Endothelial cell of umbilical vein (primary cell): Measurements from ENCODE around the gene WWC1.

Experiments used
- CTCF ChIP-seq, 2 donors: IDR thresholded peaks; 1 replicate in 1 of 2; 2 replicates in 1 of 2; pipeline ENCODE4 v1.5.1; 2011; ENCODE audit warnings: low read length in 2 of 2, mild to moderate bottlenecking in 2 of 2, moderate library complexity in 2 of 2, control low read depth in 1 of 2, inconsistent platforms in 1 of 2, low read depth in 1 of 2; ENCODE audit not compliant: insufficient read depth in 1 of 2; ENCODE audit errors: extremely low read depth in 1 of 2
- EZH2 ChIP-seq: IDR thresholded peaks from 2 replicates; pipeline ENCODE4 v1.6.1; 2012; ENCODE audit warnings: borderline replicate concordance, low read depth, mild to moderate bottlenecking, moderate library complexity, low read length, inconsistent platforms; ENCODE audit not compliant: severe bottlenecking
- MAX ChIP-seq: IDR thresholded peaks from 2 replicates; pipeline ENCODE4 v1.6.1; 2011; ENCODE audit not compliant: insufficient read depth, insufficient read length
- MYC ChIP-seq: IDR thresholded peaks from one replicate; pipeline ENCODE4 v1.6.1; 2011; ENCODE audit warnings: mild to moderate bottlenecking, low read depth, low read length
- POLR2A ChIP-seq: IDR thresholded peaks from 2 replicates; pipeline ENCODE4 v1.6.1; 2012; ENCODE audit warnings: low read depth, mild to moderate bottlenecking, control low read depth, low read length
- POLR2AphosphoS5 ChIP-seq: IDR thresholded peaks from 2 replicates; pipeline ENCODE4 v1.6.1; 2012; ENCODE audit warnings: low read depth, mild to moderate bottlenecking, control low read depth, low read length, moderate library complexity; ENCODE audit not compliant: insufficient read depth

DNA sequence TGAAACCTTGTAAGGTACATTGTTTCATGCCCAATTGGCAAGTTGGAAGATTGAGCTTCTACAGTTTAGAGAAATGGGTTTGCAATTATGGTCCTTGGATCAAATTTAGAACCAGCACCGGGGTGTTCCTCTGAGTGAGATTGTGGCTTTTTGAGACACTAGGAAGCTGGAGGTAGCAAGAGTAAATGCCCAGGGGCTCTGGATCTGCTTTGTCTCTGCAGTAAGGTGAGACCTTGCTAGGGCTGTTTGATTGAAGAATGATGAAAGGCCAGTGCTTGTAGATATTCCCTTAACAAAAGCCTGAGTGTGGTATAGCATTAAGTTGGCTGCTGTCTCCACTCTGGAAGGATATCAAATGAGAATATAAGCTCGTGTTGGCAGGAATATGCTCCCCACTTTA is 36.0 kb downstream of the WWC1 start:
- TF ChIP-seq CTCF (IDR thresholded peaks at IDR 0.05; ENCODE audit: extremely low read depth in 1 of 2, insufficient read depth in 1 of 2, low read depth in 1 of 2, low read length in 2 of 2) (no peak), POLR2A (no peak), MAX (no peak), EZH2 (no peak), MYC (no peak), POLR2AphosphoS5 (no peak)
